Stimulated activated CD4-positive, alpha-beta T cell treated with anti-CD3 and anti-CD28 coated beads, Interleukin-4, amount 100 ng/mL, for 4 hours (primary cell): Measurements from ENCODE around the gene CISD3.
"Not testable (repeated sequence)": the region's sequence is repeated elsewhere in the genome, so short reads cannot be mapped to it uniquely, and the experiment has no call there.

Source experiments
- DNase-seq, 2 experiments: peaks; one replicate each; pipeline ENCODE4 v3.0.0-alpha.2; 2020

Gene CISD3

DNA sequence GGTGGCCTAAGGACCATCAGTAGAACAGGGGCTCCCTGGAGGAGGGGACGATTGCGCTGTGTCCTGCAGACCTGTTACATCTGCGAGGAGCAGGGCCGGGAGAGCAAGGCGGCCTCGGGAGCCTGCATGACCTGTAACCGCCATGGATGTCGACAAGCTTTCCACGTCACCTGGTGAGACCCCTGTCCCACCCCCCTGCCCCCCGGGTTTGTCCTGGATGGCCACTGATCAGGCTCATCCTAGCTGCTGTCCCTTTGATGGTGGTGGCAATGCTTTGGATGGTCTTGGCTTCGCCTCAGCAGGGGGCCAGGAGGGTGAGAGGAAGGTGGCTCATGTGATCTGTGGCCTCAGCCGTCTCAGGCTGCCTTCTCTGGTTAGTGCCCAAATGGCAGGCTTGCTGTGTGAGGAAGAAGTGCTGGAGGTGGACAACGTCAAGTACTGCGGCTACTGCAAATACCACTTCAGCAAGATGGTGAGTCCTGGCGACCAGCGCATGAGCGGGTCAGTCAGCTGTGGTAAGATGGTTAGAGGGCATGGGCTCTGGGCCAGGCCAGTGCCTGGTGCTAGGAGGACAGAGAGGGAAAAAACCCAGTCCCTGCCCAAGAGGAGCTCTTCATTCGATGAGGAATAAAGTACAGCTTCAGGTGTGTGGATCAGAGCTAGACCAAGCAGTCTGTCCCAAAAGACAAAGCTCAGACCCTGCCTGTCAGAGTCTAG lies 20.9 kb upstream of the CISD3 start:
- no peak for DNase-seq

- DNase-seq: no peak
These were observed 20.1 kb upstream of the CISD3 start for GRCh38 chr17:38709864-38710603.

DNA sequence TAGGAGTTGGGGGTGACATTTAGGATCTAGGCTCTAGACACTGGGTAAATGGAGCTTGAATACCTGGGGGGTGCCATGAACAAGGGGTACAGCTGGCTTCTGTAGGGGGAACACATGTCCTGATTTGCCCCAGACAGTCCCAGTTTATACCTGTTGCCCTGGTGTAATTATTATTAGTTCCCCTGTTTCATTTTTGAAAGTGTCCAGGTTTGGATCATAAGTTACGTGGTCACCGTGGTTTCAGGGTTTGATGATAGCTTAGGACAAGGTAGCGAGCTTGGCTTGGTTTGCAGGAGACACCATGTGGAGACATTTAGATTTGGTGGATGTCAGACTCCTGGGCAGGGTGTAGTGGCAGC lies 19.6 kb upstream of the CISD3 start:
- no peak for DNase-seq

DNA sequence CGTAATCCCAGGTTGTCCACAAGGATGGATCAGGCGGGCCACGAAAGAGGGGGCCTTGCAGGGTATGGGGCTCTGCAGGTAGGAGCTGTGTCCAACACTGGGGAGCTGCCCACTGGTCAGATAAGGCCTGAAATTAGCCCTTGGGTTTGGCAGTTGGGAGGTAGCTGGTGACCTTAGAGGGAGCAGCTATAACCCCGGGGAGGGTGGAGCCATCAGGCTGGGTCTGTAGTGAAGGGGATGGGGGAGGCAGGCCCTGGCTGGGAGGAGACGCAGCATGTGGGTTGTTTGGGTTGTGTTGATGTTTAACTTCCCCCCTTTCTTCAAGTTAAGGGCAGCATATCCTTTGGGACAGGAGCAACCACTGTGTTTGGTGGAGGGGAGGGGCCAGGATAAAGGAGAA lies 19.2 kb upstream of the CISD3 start:
- no peak for DNase-seq

DNA sequence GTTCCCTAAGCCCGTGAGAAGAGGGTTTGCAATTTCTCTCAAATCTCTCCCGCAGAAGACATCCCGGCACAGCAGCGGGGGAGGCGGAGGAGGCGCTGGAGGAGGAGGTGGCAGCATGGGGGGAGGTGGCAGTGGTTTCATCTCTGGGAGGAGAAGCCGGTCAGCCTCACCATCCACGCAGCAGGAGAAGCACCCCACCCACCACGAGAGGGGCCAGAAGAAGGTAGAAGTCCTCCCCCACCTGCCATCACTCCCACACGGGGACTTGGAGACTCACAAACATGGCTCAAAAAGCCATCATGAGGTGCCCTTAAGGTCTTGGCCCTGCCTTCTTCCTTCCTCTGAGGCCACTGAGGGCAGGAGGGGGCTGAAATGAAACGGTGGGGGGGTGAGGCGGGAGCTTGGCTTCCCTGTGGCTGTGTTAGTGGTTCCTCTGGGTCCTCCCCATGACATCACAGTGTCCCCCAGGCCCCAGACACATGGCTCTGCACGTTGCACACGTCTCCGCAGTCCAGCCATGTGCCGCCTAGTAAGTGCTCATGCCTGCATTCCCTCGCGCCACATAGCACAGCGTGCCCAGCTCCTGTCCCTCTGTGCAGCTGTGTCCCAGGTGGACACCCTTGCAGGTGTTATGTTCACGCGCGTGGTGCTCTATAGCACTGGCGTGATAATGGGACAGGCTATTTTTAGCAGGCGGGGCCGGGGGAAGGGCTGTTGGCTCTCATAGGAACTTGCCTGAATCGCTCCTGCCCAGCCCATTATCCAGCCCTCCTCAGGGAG lies 18.2 kb upstream of the CISD3 start:
- no peak for DNase-seq

DNA sequence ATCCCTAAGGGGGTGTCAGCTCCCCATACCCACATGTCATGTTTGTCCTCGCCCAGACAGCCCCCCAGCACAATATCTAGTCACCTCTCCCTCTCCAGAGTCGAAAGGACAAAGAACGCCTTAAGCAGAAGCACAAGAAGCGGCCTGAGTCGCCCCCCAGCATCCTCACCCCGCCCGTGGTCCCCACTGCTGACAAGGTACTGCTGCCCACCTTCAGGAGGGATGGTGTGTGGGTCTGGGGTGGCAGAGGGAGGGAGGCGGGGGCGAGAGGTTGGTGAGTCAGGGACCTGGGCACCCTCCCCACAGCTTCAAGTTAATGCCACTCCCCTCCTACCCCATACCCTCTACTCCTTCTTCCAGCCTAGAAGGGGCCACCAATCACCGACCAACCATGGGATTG lies 17.5 kb upstream of the CISD3 start:
- peak in 1 of 2 experiments; percentile 34 for DNase-seq

DNA sequence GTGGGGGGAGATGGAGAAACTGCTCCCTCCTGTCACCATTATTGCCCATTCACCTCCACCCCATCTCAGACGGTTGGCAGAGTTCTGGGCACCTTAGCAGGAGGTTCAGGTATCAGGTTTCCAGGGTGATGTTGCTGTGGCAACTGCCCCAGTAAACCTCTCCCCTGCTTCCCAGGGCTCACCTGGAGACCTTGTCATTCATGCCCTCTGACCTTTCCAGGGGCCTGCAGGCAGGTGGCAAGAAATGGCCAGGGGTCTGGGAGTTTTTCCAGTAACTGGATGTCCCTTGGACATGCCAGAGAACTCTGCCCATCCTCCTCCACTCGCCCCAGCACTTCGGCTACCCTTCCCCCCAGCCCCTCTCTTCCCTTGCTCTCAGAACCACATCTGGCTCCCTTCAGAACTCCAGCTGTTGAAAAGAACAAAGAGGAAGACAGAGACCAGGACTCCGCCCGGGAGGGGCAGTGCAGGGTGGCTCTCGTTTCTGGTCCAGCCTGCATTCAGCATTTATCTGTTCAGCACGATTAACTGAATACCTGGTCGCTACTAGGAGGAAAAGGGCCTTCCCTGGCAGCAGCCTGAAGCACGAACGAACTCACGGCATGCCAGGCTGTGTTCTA lies 16.6 kb upstream of the CISD3 start:
- no peak for DNase-seq

- DNase-seq: no peak
These were observed 14.8 kb upstream of the CISD3 start for GRCh38 chr17:38715216-38715943.

DNA sequence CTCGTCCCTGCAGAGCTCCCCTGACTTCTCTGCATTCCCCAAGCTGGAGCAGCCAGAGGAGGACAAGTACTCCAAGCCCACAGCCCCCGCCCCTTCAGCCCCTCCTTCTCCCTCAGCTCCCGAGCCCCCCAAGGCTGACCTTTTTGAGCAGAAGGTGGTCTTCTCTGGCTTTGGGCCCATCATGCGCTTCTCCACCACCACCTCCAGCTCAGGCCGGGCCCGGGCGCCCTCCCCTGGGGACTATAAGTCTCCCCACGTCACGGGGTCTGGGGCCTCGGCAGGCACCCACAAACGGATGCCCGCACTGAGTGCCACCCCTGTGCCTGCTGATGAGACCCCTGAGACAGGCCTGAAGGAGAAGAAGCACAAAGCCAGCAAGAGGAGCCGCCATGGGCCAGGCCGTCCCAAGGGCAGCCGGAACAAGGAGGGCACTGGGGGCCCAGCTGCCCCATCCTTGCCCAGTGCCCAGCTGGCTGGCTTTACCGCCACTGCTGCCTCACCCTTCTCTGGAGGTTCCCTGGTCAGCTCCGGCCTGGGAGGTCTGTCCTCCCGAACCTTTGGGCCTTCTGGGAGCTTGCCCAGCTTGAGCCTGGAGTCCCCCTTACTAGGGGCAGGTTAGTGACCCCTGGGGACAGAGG lies 13.7 kb upstream of the CISD3 start:
- DNase-seq: no peak

DNA sequence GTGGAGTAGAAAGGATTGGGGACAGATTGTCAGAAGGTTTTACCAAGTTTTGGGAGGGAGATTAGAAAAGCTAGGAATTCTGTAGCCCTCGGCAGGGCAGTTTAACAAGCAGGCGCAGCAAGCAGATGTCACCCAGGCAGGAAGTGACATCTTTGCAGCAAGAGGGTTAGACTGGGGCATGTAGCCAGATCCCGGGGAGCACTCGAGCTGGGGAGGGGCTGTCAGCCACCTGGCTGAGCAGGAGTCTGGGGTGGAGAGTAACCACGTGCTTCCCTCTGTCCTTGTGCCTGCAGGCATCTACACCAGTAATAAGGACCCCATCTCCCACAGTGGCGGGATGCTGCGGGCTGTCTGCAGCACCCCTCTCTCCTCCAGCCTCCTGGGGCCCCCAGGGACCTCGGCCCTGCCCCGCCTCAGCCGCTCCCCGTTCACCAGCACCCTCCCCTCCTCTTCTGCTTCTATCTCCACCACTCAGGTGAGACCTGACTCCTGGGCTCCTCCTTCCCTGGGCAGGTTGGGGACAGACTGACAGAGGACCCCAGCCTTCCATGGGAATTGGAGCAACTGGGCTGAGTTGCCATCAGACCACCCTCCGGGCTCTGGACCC lies 12.9 kb upstream of the CISD3 start:
- DNase-seq: no peak

DNA sequence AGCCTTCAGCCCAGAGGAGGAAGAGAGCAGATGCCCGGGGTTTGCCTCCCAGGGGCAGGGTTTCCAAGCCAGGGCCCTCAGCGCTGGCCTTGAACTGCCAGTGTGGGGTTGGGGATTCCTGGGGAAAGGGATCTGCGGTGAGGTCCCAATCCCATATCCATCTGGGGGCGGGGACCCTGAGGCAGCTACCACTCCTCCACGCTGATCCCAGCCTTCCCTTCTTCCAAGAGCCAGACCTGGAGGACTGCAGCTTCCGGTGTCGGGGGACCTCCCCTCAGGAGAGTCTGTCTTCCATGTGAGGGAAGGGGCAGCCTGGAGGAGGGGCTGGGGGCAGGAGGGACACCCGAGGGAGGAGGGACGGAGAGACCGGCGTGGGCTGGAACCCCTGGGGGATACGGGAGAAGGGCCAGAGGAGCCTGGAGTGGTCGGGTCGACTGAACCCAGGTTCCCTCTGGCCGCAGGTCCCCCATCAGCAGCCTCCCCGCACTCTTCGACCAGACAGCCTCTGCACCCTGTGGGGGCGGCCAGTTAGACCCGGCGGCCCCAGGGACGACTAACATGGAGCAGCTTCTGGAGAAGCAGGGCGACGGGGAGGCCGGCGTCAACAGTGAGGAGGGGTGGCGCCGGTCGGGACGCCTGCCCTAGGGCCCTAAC lies 10.7 kb upstream of the CISD3 start:
- no peak for DNase-seq

GRCh38 chr17:38719943-38720641 lies 10.0 kb upstream of the CISD3 start:
- no peak for DNase-seq

GRCh38 chr17:38720941-38721340 lies 9.2 kb upstream of the CISD3 start:
- DNase-seq: no peak

- no peak for DNase-seq
These were observed 8.3 kb upstream of the CISD3 start for GRCh38 chr17:38721802-38722201.

GRCh38 chr17:38724337-38724988 lies 5.7 kb upstream of the CISD3 start:
- no peak for DNase-seq

DNA sequence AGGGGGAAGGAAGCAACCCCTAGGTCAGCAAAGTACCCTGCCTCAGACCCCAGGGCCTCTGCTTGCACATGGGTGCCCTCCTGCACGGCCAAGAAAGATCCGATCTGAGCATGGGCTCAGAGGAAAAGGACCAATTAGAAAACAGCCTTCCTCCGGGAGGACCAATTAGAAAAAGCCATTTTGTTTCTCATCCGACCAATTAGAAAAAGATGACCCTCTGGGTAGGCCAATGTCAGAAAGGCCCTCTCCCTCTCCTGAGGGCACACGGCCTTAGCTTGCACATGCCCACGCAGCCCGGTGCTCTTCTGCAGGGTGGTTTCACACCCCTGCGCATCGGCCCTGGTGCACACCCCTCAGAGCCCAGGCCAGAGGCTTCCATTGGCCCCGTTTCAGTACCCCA lies 5.1 kb upstream of the CISD3 start:
- no peak for DNase-seq

DNA sequence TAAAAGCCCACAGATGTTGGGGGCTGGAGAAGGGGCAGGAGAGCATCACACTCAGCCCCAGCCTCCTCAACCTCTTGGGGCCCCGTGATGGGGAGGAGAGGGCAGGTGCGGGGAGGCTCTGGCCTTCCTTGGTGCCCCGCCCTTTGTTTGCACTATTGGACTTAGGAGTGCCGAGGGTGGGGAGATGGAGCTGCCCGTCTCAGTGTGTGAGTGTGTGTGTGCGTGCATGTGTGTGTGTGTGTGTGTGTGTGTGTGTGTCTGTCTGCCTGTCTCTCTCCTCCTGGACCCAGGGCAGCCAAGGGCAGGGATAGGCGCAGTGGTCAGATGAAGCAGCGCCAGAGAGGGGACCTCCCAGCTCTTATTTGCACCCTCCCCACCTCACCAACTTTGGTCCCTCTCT lies 4.0 kb upstream of the CISD3 start:
- DNase-seq: not testable (repeated sequence)

- peak; percentile 58 to 88 for DNase-seq
These were observed 2.4 kb upstream of the CISD3 start for GRCh38 chr17:38727736-38728135.

DNA sequence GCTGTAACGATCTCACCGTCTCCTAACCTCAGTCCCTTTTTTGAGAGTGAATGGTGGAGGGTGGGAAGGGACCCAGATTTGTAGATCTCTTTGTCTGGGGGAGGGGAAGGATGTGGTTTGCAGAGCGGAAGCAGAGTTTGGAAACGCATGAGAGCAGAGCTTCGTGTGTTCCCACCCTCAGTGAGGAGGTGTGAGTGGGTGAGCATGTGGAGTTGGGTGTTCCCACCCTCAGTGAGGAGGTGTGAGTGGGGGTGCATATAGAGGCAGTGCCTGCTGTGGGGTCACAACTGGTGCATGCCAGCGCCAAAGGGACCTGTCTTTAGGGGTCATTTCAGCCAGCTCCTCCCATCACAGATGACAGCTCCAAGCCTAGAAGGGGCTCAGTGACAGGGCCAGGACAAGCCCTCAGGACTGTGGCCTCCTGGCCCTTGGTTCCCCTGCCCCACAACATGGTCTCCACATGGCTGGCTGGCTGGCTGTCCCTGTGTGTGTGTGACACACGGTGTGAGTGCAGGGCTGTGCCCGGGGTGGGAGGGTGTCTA lies 1.8 kb upstream of the CISD3 start:
- peak in 1 of 2 experiments; percentile 89 for DNase-seq
